ENCODE results near the gene SLC25A29.

SLC25A29 gene

GRCh38 chr14:100297320-100298300 lies 8.6 kb downstream of the SLC25A29 start:
- no peak for TF ChIP-seq REST (IDR thresholded peaks at IDR 0.05; ENCODE audit: insufficient read depth in 1 of 2, low read depth in 2 of 2, low read length in 2 of 2)
- TF ChIP-seq TAF1 (IDR thresholded peaks at IDR 0.05; ENCODE audit: borderline replicate concordance, insufficient read depth, low read length), result no peak
- peak; percentile 66 for TF ChIP-seq FOXP2 (optimal IDR thresholded peaks at IDR 0.05; ENCODE audit: borderline replicate concordance, extremely low read depth, extremely low read length, insufficient read depth)
- no peak for TF ChIP-seq SIN3A (IDR thresholded peaks at IDR 0.05; ENCODE audit: borderline replicate concordance, insufficient read depth, low read length)
- no peak for TF ChIP-seq POLR2AphosphoS5 (IDR thresholded peaks at IDR 0.05; ENCODE audit: low read depth, low read length)

DNA sequence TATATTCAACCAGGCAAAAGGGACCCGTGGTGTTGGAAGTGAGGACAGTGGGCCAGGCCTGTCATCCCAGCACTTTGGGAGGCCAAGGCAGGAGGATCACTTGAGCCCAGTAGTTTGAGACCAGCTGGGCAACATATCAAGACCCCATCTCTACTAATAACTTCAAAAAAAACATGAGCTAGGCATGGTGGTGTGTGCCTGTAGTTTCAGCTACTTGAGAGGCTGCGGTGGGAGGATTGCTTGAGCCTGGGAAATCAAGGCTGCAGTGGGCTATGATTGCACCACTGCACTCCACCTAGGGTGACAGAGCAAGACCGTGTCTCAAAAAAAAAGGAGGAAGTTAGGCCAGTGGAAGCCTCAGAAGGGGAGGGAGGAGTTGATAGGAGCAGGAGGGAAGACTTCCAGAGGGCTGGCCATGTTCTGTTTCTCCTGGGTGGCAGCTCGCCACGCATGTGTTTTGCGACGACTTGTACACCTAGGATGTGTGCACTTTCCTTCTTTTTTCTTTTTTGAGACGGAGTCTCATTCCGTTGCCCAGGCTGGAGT lies 10.1 kb downstream of the SLC25A29 start:
- TF ChIP-seq POLR2AphosphoS5 (IDR thresholded peaks at IDR 0.05; ENCODE audit: low read depth, low read length), result no peak
- TF ChIP-seq SIN3A (IDR thresholded peaks at IDR 0.05; ENCODE audit: borderline replicate concordance, insufficient read depth, low read length), result no peak
- no peak for TF ChIP-seq REST (IDR thresholded peaks at IDR 0.05; ENCODE audit: insufficient read depth in 1 of 2, low read depth in 2 of 2, low read length in 2 of 2)
- no peak for TF ChIP-seq FOXP2 (optimal IDR thresholded peaks at IDR 0.05; ENCODE audit: borderline replicate concordance, extremely low read depth, extremely low read length, insufficient read depth)
- TF ChIP-seq TAF1 (IDR thresholded peaks at IDR 0.05; ENCODE audit: borderline replicate concordance, insufficient read depth, low read length), result no peak

GRCh38 chr14:100295376-100296105 lies 10.7 kb downstream of the SLC25A29 start:
- TF ChIP-seq POLR2AphosphoS5 (IDR thresholded peaks at IDR 0.05; ENCODE audit: low read depth, low read length), result no peak
- TF ChIP-seq TAF1 (IDR thresholded peaks at IDR 0.05; ENCODE audit: borderline replicate concordance, insufficient read depth, low read length), result no peak
- no peak for TF ChIP-seq REST (IDR thresholded peaks at IDR 0.05; ENCODE audit: insufficient read depth in 1 of 2, low read depth in 2 of 2, low read length in 2 of 2)
- no peak for TF ChIP-seq SIN3A (IDR thresholded peaks at IDR 0.05; ENCODE audit: borderline replicate concordance, insufficient read depth, low read length)
- TF ChIP-seq FOXP2 (optimal IDR thresholded peaks at IDR 0.05; ENCODE audit: borderline replicate concordance, extremely low read depth, extremely low read length, insufficient read depth), result no peak

DNA sequence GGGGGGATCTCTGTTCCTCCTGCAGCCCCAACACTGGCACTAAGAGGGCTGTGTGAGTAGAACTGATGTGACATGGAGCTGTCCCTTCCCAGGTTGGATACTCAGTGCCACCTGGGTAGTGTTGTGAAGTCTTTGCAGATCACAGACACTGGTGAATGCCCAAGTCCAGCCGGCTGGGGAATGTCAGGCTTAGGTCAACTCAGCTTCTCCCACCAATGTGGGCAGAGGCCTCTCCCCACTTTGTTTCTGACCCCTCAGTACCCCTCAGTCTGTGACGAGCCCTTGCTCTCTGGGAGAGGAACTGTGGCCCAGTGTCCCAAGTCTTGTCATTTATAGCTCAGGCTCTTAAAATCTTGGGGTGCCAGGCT lies 11.3 kb downstream of the SLC25A29 start:
- TF ChIP-seq FOXP2 (optimal IDR thresholded peaks at IDR 0.05; ENCODE audit: borderline replicate concordance, extremely low read depth, extremely low read length, insufficient read depth), result no peak
- no peak for TF ChIP-seq REST (IDR thresholded peaks at IDR 0.05; ENCODE audit: insufficient read depth in 1 of 2, low read depth in 2 of 2, low read length in 2 of 2)
- no peak for TF ChIP-seq POLR2AphosphoS5 (IDR thresholded peaks at IDR 0.05; ENCODE audit: low read depth, low read length)
- no peak for TF ChIP-seq TAF1 (IDR thresholded peaks at IDR 0.05; ENCODE audit: borderline replicate concordance, insufficient read depth, low read length)
- TF ChIP-seq SIN3A (IDR thresholded peaks at IDR 0.05; ENCODE audit: borderline replicate concordance, insufficient read depth, low read length), result no peak
